MCF 10A (cell line): Measurements from ENCODE around the gene VPS26B. TPM values are rescaled to one million over a fixed set of nuclear protein-coding genes. Genes with fewer than 3 reads are reported as not detected.
"Not testable (repeated sequence)": the region's sequence is repeated elsewhere in the genome, so short reads cannot be mapped to it uniquely, and the experiment has no call there.

ENCODE experiments used
- BruUV-seq: library from RNA; stranded (reverse); fragments of 400-500 nt; replicated peaks from 2 replicates; lab custom pipeline; 2021; lab: Mats Ljungman, UMichigan
- CTCF ChIA-PET: fragments of 300-600 bp; sonication (Branson Sonifier 250); formaldehyde crosslinking; extraction: SDS; loops from one replicate; lab custom pipeline; 2021; ENCODE audit warnings: antibody characterized with exemption, inconsistent platforms; lab: Yijun Ruan, JAX
- POLR2A ChIA-PET: fragments of 300-600, 350-650 bp; sonication (Branson Sonifier 250); formaldehyde crosslinking; extraction: SDS; loops from one replicate; lab custom pipeline; 2020; ENCODE audit warnings: antibody characterized with exemption, inconsistent platforms; lab: Yijun Ruan, JAX
- DNase-seq: peaks from one replicate; pipeline ENCODE4 v3.0.0-alpha.2; 2018; ENCODE audit not compliant: unreplicated experiment
- H3K27ac Mint-ChIP-seq: one replicate; pipeline ENCODE4 v1.8.0; 2022; ENCODE audit warnings: mild to moderate bottlenecking, low read depth, mixed read lengths; ENCODE audit not compliant: unreplicated experiment
- H3K27me3 Mint-ChIP-seq: one replicate; pipeline ENCODE4 v1.8.0; 2022; ENCODE audit warnings: mixed read lengths; ENCODE audit not compliant: insufficient read depth, unreplicated experiment
- H3K36me3 Mint-ChIP-seq: one replicate; pipeline ENCODE4 v1.8.0; 2022; ENCODE audit warnings: mild to moderate bottlenecking, moderate library complexity, mixed read lengths; ENCODE audit not compliant: insufficient read depth, unreplicated experiment
- H3K4me1 Mint-ChIP-seq: one replicate; pipeline ENCODE4 v1.8.0; 2022; ENCODE audit warnings: mixed read lengths; ENCODE audit not compliant: insufficient read depth, unreplicated experiment
- H3K4me3 Mint-ChIP-seq: one replicate; pipeline ENCODE4 v1.8.0; 2022; ENCODE audit warnings: mild to moderate bottlenecking, moderate library complexity, mixed read lengths; ENCODE audit not compliant: unreplicated experiment
- H3K9me3 Mint-ChIP-seq: one replicate; pipeline ENCODE4 v1.8.0; 2022; ENCODE audit warnings: mixed read lengths; ENCODE audit not compliant: unreplicated experiment
- CTCF ChIP-seq: fragments of 200-600 bp; IDR thresholded peaks from one replicate; pipeline ENCODE4 v1.8.0; 2022; ENCODE audit warnings: antibody characterized with exemption, mild to moderate bottlenecking; ENCODE audit not compliant: unreplicated experiment
- intact Hi-C: fragments of 100-400 bp; cut with micrococcal nuclease; formaldehyde crosslinking; loops from 2 replicates; pipeline ENCODE4 v1.14.1; 2022
- total RNA-seq: library from RNA; stranded (reverse); gene quantifications from 2 replicates; pipeline ENCODE4 v1.2.3, GENCODE V29; 2022

Gene VPS26B
- total RNA-seq, 1 experiment from 2014 or later, result 45.2 TPM

GRCh38 chr11:134181707-134182106 lies 42.8 kb upstream of the VPS26B start:
- ChIA-PET CTCF (interaction anchor here (0.9 to 1.3 kb wide), 3 partner anchors 9 to 131 kb away, joined by 3 to 4 read pairs (median 3); no protein-coding TSS in a partner anchor), POLR2A (interaction anchor here (0.7 to 0.9 kb wide), 2 partner anchors 43 to 51 kb away, joined by 3 read pairs; partner anchors contain the start of gene VPS26B)
- H3K27ac Mint-ChIP-seq, result peak overlapping the region; percentile 65
- no peak for TF ChIP-seq CTCF
- H3K4me3 Mint-ChIP-seq, result no peak overlapping the region
- intact Hi-C loops, result no loop called here
- H3K4me1 Mint-ChIP-seq, result peaks cover 6% of the 10 kb centered on the region
- no peaks in the 10 kb centered on the region for H3K9me3 Mint-ChIP-seq
- peaks cover 40% of the 10 kb centered on the region for H3K36me3 Mint-ChIP-seq
- DNase-seq, result peak; percentile 15
- no peaks in the 10 kb centered on the region for H3K27me3 Mint-ChIP-seq
- no TSS peak for BruUV-seq

GRCh38 chr11:134188092-134188491 lies 36.4 kb upstream of the VPS26B start:
- H3K27me3 Mint-ChIP-seq, H3K4me3 Mint-ChIP-seq, H3K4me1 Mint-ChIP-seq, H3K27ac Mint-ChIP-seq, BruUV-seq, intact Hi-C loops, POLR2A ChIA-PET, DNase-seq, H3K9me3 Mint-ChIP-seq: not testable (repeated sequence)
- peaks cover 57% of the 10 kb centered on the region for H3K36me3 Mint-ChIP-seq
- CTCF ChIA-PET, result interaction anchor here (0.7 to 1.6 kb wide), 5 partner anchors 12 to 138 kb away, joined by 3 to 5 read pairs (median 4); no protein-coding TSS in a partner anchor

- no peak for DNase-seq
- H3K4me1 Mint-ChIP-seq, result no peaks in the 10 kb centered on the region
- no peak overlapping the region for H3K4me3 Mint-ChIP-seq
- H3K36me3 Mint-ChIP-seq, result peaks cover 57% of the 10 kb centered on the region
- H3K9me3 Mint-ChIP-seq, result no peaks in the 10 kb centered on the region
- TF ChIP-seq CTCF, result no peak
- CTCF ChIA-PET, result interaction anchor here (1.7 to 2.0 kb wide), 2 partner anchors 11 to 65 kb away, joined by 6 to 12 read pairs; no protein-coding TSS in a partner anchor
- intact Hi-C loops, result no loop called here
- no peak overlapping the region for H3K27ac Mint-ChIP-seq
- POLR2A ChIA-PET, result no interaction called here
- no peaks in the 10 kb centered on the region for H3K27me3 Mint-ChIP-seq
- BruUV-seq, result no TSS peak
These were observed 27.7 kb upstream of the VPS26B start for GRCh38 chr11:134196756-134197155.

GRCh38 chr11:134199531-134199930 lies 24.9 kb upstream of the VPS26B start:
- no peak for TF ChIP-seq CTCF
- BruUV-seq, result no TSS peak
- CTCF ChIA-PET, result interaction anchor here (0.7 to 2.2 kb wide), 5 partner anchors 8 to 149 kb away, joined by 3 to 8 read pairs (median 5); no protein-coding TSS in a partner anchor
- Mint-ChIP-seq H3K4me3 (no peak overlapping the region), H3K27me3 (no peaks in the 10 kb centered on the region), H3K36me3 (peaks cover 59% of the 10 kb centered on the region), H3K9me3 (no peaks in the 10 kb centered on the region), H3K4me1 (no peaks in the 10 kb centered on the region), H3K27ac (peak overlapping the region; percentile 46)
- intact Hi-C loops, result no loop called here
- POLR2A ChIA-PET, result interaction anchor here (1.3 kb wide), 1 partner anchor 10 kb away, joined by 4 read pairs; no protein-coding TSS in a partner anchor
- DNase-seq, result no peak
